ENCODE measurements around the gene FAM170B.

GRCh38 chr10:49165259-49165658 lies 31.4 kb upstream of the FAM170B start:
- no peak for TF ChIP-seq CTCF (conservative IDR thresholded peaks at IDR 0.05 in 1 of 2, IDR thresholded peaks at IDR 0.05 in 1 of 2; ENCODE audit: extremely low read depth in 1 of 2, insufficient read depth in 1 of 2, low read depth in 1 of 2, low read length in 2 of 2)
- TF ChIP-seq EZH2 (IDR thresholded peaks at IDR 0.05; ENCODE audit: borderline replicate concordance, low read length): no peak

All from mammary epithelial cell (primary cell).